H1 (cell line): ENCODE data around the gene BRINP3. TPM values are rescaled to one million over a fixed set of nuclear protein-coding genes. Genes with fewer than 3 reads are reported as not detected.

Experiments used
- CTCF ChIA-PET: fragments of 300-600 bp; sonication (Branson Sonifier 250); formaldehyde crosslinking; loops from one replicate; lab custom pipeline; 2021; ENCODE audit not compliant: partially characterized antibody; lab: Charles Lee
- POLR2A ChIA-PET: fragments of 300-600 bp; sonication (Branson Sonifier 250); formaldehyde crosslinking; loops from one replicate; lab custom pipeline; 2021; ENCODE audit warnings: inconsistent platforms; ENCODE audit not compliant: partially characterized antibody; lab: Charles Lee
- DNase-seq, 2 experiments: peaks; one replicate each; pipeline versions ENCODE4 v3.0.0 to v3.0.0-alpha.2; 2010 to 2022; ENCODE audit warnings: low spot score in 2 of 2, low read depth in 1 of 2, mixed read lengths in 1 of 2
- FAIRE-seq: peaks from 2 replicates; lab custom pipeline; 2011; peaks lifted over from hg19 to GRCh38; lab: Jason Lieb, UNC
- H2AFZ ChIP-seq: 2 replicates; pipeline ENCODE4 v1.8.1; 2012; ENCODE audit warnings: low read length, inconsistent platforms
- H2AK5ac ChIP-seq: 2 replicates; pipeline ENCODE4 v1.6.1; 2013; ENCODE audit warnings: low read depth, low read length
- H2BK120ac ChIP-seq: replicated peaks from 2 replicates; pipeline ENCODE3; 2013; ENCODE audit warnings: low read depth, low read length, inconsistent platforms
- H2BK12ac ChIP-seq: 2 replicates; pipeline ENCODE4 v1.6.1; 2013; ENCODE audit warnings: low read depth, low read length
- H2BK15ac ChIP-seq: 2 replicates; pipeline ENCODE4 v1.6.1; 2013; ENCODE audit warnings: low read length
- H2BK20ac ChIP-seq: 2 replicates; pipeline ENCODE4 v1.6.1; 2013; ENCODE audit warnings: low read length
- H2BK5ac ChIP-seq: 2 replicates; pipeline ENCODE4 v1.6.1; 2013; ENCODE audit warnings: low read depth, low read length
- H3K14ac ChIP-seq: 2 replicates; pipeline ENCODE4 v1.6.1; 2013; ENCODE audit warnings: inconsistent platforms; ENCODE audit not compliant: insufficient read length
- H3K18ac ChIP-seq: 2 replicates; pipeline ENCODE4 v1.6.1; 2013; ENCODE audit warnings: low read length; ENCODE audit errors: extremely low read depth
- H3K23ac ChIP-seq: 2 replicates; pipeline ENCODE4 v1.6.1; 2013; ENCODE audit warnings: inconsistent platforms; ENCODE audit not compliant: insufficient read length
- H3K23me2 ChIP-seq: 2 replicates; pipeline ENCODE4 v1.6.1; 2013; ENCODE audit warnings: low read depth, low read length
- H3K27ac ChIP-seq: 2 replicates; pipeline ENCODE4 v1.6.1; 2011; ENCODE audit warnings: low read depth, low read length, inconsistent platforms
- H3K27me3 ChIP-seq, 4 experiments: replicated peaks in 1 of 4; 1 replicate in 1 of 4; 2 replicates in 3 of 4; pipeline versions ENCODE4 v1.6.1 to v1.8.1; 2011 to 2013; ENCODE audit warnings: low read length in 3 of 4, mild to moderate bottlenecking in 3 of 4, inconsistent platforms in 2 of 4, mixed read lengths in 2 of 4, moderate library complexity in 1 of 4; ENCODE audit not compliant: control insufficient read depth in 3 of 4, insufficient read depth in 3 of 4; ENCODE audit errors: extremely low read depth in 1 of 4
- H3K36me3 ChIP-seq, 4 experiments: 2 replicates each; pipeline versions ENCODE4 v1.6.1 to v1.8.1; 2011 to 2013; ENCODE audit warnings: mild to moderate bottlenecking in 4 of 4, low read length in 3 of 4, moderate library complexity in 2 of 4, control low read depth in 1 of 4, inconsistent platforms in 1 of 4; ENCODE audit not compliant: insufficient read depth in 4 of 4, control insufficient read depth in 2 of 4
- H3K4ac ChIP-seq: replicated peaks from 2 replicates; pipeline ENCODE3; 2013; ENCODE audit warnings: low read length, low read depth, mixed read lengths, inconsistent platforms; ENCODE audit not compliant: insufficient read length
- H3K4me1 ChIP-seq, 4 experiments: replicated peaks in 1 of 4; 1 replicate in 1 of 4; 2 replicates in 3 of 4; pipeline versions ENCODE4 v1.6.1 to v1.8.1; 2011 to 2013; ENCODE audit warnings: low read length in 3 of 4, inconsistent platforms in 2 of 4, mixed read lengths in 1 of 4; ENCODE audit not compliant: insufficient read depth in 4 of 4, control insufficient read depth in 3 of 4
- H3K4me2 ChIP-seq, 2 experiments: 2 replicates each; pipeline versions ENCODE4 v1.6.1 to v1.8.1; 2011 to 2013; ENCODE audit warnings: low read depth in 2 of 2, low read length in 2 of 2, control low read depth in 1 of 2, inconsistent platforms in 1 of 2, mild to moderate bottlenecking in 1 of 2; ENCODE audit not compliant: insufficient read depth in 1 of 2
- H3K4me3 ChIP-seq, 4 experiments: fragments of 200-600, 300-600 bp in 1 of 4; sonication (generic), shearing (Covaris generic), sonication (Bioruptor Twin) in 1 of 4; 2 replicates each; pipeline versions ENCODE4 v1.5.1 to v1.8.1; 2011 to 2016; ENCODE audit warnings: low read length in 4 of 4, low read depth in 3 of 4, control low read depth in 2 of 4, inconsistent platforms in 2 of 4, mild to moderate bottlenecking in 2 of 4, mixed read lengths in 1 of 4, moderate library complexity in 1 of 4; ENCODE audit not compliant: insufficient read depth in 2 of 4; ENCODE audit errors: extremely low read depth in 1 of 4
- H3K56ac ChIP-seq: replicated peaks from 2 replicates; pipeline ENCODE3; 2013; ENCODE audit warnings: low read depth, mild to moderate bottlenecking, mixed read lengths, low read length, inconsistent platforms; ENCODE audit not compliant: insufficient read length
- H3K79me1 ChIP-seq: 2 replicates; pipeline ENCODE4 v1.6.1; 2013; ENCODE audit warnings: low read depth, low read length, control low read depth
- H3K79me2 ChIP-seq, 2 experiments: 2 replicates each; pipeline versions ENCODE4 v1.6.1 to v1.8.1; 2012 to 2013; ENCODE audit warnings: low read length in 2 of 2, mild to moderate bottlenecking in 2 of 2, inconsistent platforms in 1 of 2; ENCODE audit not compliant: insufficient read depth in 2 of 2, control insufficient read depth in 1 of 2
- H3K9ac ChIP-seq, 4 experiments: replicated peaks in 1 of 4; 1 replicate in 1 of 4; 2 replicates in 3 of 4; pipeline versions ENCODE4 v1.6.1 to v1.8.1; 2011 to 2013; ENCODE audit warnings: low read depth in 3 of 4, low read length in 3 of 4, control low read depth in 2 of 4, mild to moderate bottlenecking in 2 of 4, moderate library complexity in 2 of 4, inconsistent platforms in 1 of 4; ENCODE audit errors: extremely low read depth in 1 of 4
- H3K9me3 ChIP-seq, 2 experiments: 2 replicates each; pipeline versions ENCODE4 v1.6.1 to v1.8.1; 2012 to 2013; ENCODE audit warnings: mild to moderate bottlenecking in 2 of 2, moderate library complexity in 2 of 2, control low read depth in 1 of 2, inconsistent platforms in 1 of 2, low read depth in 1 of 2, low read length in 1 of 2, mixed read lengths in 1 of 2; ENCODE audit not compliant: insufficient read depth in 2 of 2
- H4K20me1 ChIP-seq, 2 experiments: replicated peaks in 1 of 2; 2 replicates each; pipeline versions ENCODE3 to v1.8.1; 2011 to 2013; ENCODE audit warnings: inconsistent platforms in 2 of 2, low read length in 2 of 2, mild to moderate bottlenecking in 1 of 2; ENCODE audit not compliant: insufficient read depth in 2 of 2, control insufficient read depth in 1 of 2
- H4K5ac ChIP-seq: 2 replicates; pipeline ENCODE4 v1.6.1; 2013; ENCODE audit warnings: low read length, low read depth, mixed read lengths, inconsistent platforms; ENCODE audit not compliant: insufficient read length
- H4K8ac ChIP-seq: 2 replicates; pipeline ENCODE4 v1.8.0; 2013; ENCODE audit warnings: mild to moderate bottlenecking, moderate library complexity, low read length, inconsistent platforms; ENCODE audit not compliant: insufficient read depth; ENCODE audit errors: extremely low read depth
- H4K91ac ChIP-seq: replicated peaks from 2 replicates; pipeline ENCODE3; 2013; ENCODE audit warnings: low read length, mixed read lengths, inconsistent platforms; ENCODE audit not compliant: insufficient read length
- NRF1 ChIP-seq: IDR thresholded peaks from 2 replicates; pipeline ENCODE4 v1.6.1; 2011; ENCODE audit warnings: mild to moderate bottlenecking, low read depth, low read length, improper control_type of control experiment
- RNF2 ChIP-seq: fragments of 200-900, 300-1000 bp; sonication (generic); IDR thresholded peaks from 2 replicates; pipeline ENCODE4 v1.7.1; 2016; ENCODE audit warnings: borderline replicate concordance, low read depth, mild to moderate bottlenecking, antibody characterized with exemption, low read length; ENCODE audit not compliant: poor library complexity, severe bottlenecking; ENCODE audit errors: missing control alignments
- SP4 ChIP-seq: IDR thresholded peaks from 2 replicates; pipeline ENCODE4 v1.6.1; 2012; ENCODE audit warnings: low read length, inconsistent platforms
- polyA plus RNA-seq, 7 experiments: library from polyadenylated mRNA; depleted of rRNA in 3 of 7; stranded (reverse) in 5 of 7; unstranded in 2 of 7; fragments of >200 nt in 5 of 7; fragments of 200-250 nt in 2 of 7; gene quantifications; 1 replicate in 5 of 7; 2 replicates in 1 of 7; 4 replicates in 1 of 7; pipeline versions ENCODE4 v1.2.1 to v1.2.3, GENCODE V29; 2011 to 2013; ENCODE audit warnings: missing spikeins in 2 of 7, mixed read lengths in 2 of 7
- total RNA-seq: library from RNA; stranded (reverse); fragmentation: NEBNext Ultra II Directional; extraction: Animal tissue kit (Norgen Biotek cat#: 25700); gene quantifications from 2 replicates; pipeline ENCODE4 v1.2.1, GENCODE V29; 2021
- TF ChIP-seq, protein P1 (sequence below): IDR thresholded peaks from 2 replicates; pipeline ENCODE4 v1.6.1; 2011; ENCODE audit warnings: low read depth, mild to moderate bottlenecking, low read length; ENCODE audit not compliant: insufficient read depth

The BRINP3 gene
- total and polyA plus RNA-seq, 2 of the 8 experiments (the other 6 are each of a cell fraction or from before 2014, with no cell fraction given) = not detected

DNA sequence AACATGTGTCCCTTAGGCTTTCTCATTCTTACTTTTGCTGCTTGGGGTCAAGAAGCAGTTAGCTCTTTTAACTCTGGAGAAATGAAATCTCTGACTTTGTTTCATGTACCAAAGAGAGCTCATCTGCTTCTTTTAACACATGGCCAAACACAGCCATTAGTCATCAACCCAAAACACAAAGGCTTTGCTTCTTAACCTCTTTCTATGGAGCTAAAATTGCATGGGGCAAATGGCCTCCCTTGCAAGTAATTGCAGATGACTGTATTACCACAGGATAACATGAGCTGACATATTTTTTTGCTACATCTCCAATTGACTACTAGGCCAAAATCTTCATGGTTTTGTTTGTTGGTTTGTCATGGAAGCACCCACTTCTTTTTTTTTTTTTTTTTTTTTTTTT lies 300.9 kb downstream of the BRINP3 start:
- POLR2A ChIA-PET = no interaction called here
- H4K20me1 ChIP-seq = no peaks in the 10 kb centered on the region
- no peak overlapping the region for H3K4me3 ChIP-seq
- no peak overlapping the region for H3K4me2 ChIP-seq
- no peak overlapping the region for H3K56ac ChIP-seq
- no peak overlapping the region for H2BK5ac ChIP-seq
- H3K36me3 ChIP-seq = no peaks in the 10 kb centered on the region
- no peak overlapping the region for H2BK120ac ChIP-seq
- H2AFZ ChIP-seq = peak overlapping the region; percentile 44; the same call in 1 of the 2 replicates
- H2BK15ac ChIP-seq = no peak overlapping the region
- H3K9me3 ChIP-seq = no peaks in the 10 kb centered on the region
- H3K27me3 ChIP-seq = no peaks in the 10 kb centered on the region
- H4K8ac ChIP-seq = no peak overlapping the region
- TF ChIP-seq SP4 = no peak
- TF ChIP-seq, protein P1, sequence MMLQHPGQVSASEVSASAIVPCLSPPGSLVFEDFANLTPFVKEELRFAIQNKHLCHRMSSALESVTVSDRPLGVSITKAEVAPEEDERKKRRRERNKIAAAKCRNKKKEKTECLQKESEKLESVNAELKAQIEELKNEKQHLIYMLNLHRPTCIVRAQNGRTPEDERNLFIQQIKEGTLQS = no peak
- TF ChIP-seq NRF1 = no peak
- no peak for TF ChIP-seq RNF2
- H2AK5ac ChIP-seq = no peak overlapping the region
- no peaks in the 10 kb centered on the region for H3K4me1 ChIP-seq
- H4K91ac ChIP-seq = no peak overlapping the region
- H3K23me2 ChIP-seq = no peaks in the 10 kb centered on the region
- no peak overlapping the region for H3K14ac ChIP-seq
- CTCF ChIA-PET = interaction anchor here (0.9 kb wide), 1 partner anchor 21 kb away, joined by 4 read pairs; no protein-coding TSS in a partner anchor
- H4K5ac ChIP-seq = no peak overlapping the region
- H3K27ac ChIP-seq = no peak overlapping the region
- FAIRE-seq = no peak
- H3K18ac ChIP-seq = no peak overlapping the region
- H3K79me2 ChIP-seq = no peaks in the 10 kb centered on the region
- no peak overlapping the region for H2BK12ac ChIP-seq
- H2BK20ac ChIP-seq = no peak overlapping the region
- no peak for DNase-seq
- no peak overlapping the region for H3K23ac ChIP-seq
- H3K79me1 ChIP-seq = no peaks in the 10 kb centered on the region
- H3K9ac ChIP-seq = no peak overlapping the region
- no peak overlapping the region for H3K4ac ChIP-seq
